B cell (primary cell): ENCODE measurements around the gene DVL1. TPM values are rescaled to one million over a fixed set of nuclear protein-coding genes. Genes with fewer than 3 reads are reported as not detected.
A peak's percentile ranks its signal among the peaks of the same experiment; 100 is the strongest.

Experiments
- ATAC-seq: fragments of 200-7000 bp; cut with Tn5 transposase; one replicate; pipeline ENCODE4 v1.10.0; 2021; ENCODE audit warnings: low read depth, mild to moderate bottlenecking, moderate number of reproducible peaks, moderate library complexity
- CTCF ChIA-PET: fragments of 350-600 bp; sonication (Branson Sonifier 250); formaldehyde crosslinking; loops from one replicate; lab custom pipeline; 2021; ENCODE audit warnings: antibody characterized with exemption, inconsistent platforms; lab: Charles Lee
- POLR2A ChIA-PET: fragments of 350-600 bp; sonication (Branson Sonifier 250); formaldehyde crosslinking; loops from one replicate; lab custom pipeline; 2021; ENCODE audit warnings: antibody characterized with exemption; lab: Charles Lee
- DNase-seq: peaks from one replicate; pipeline ENCODE4 v3.0.0; 2013
- H2AFZ ChIP-seq: 2 replicates; pipeline ENCODE4 v1.6.1; 2012; ENCODE audit warnings: mild to moderate bottlenecking, low read depth, low read length; ENCODE audit not compliant: insufficient read depth, poor library complexity, severe bottlenecking
- H3K27ac ChIP-seq, 2 donors: 1 replicate in 1 of 2; 2 replicates in 1 of 2; pipeline ENCODE4 v1.5.1; 2012 to 2013; ENCODE audit warnings: low read length in 2 of 2, mild to moderate bottlenecking in 2 of 2, moderate library complexity in 1 of 2
- H3K27me3 ChIP-seq, 4 experiments: fragments of 200-600 bp in 1 of 4; sonication (generic) in 1 of 4; replicated peaks in 1 of 4; 1 replicate in 2 of 4; 2 replicates in 2 of 4; pipeline versions ENCODE4 v1.6.1 to v1.7.0; 2013 to 2016; ENCODE audit warnings: low read length in 3 of 4, mild to moderate bottlenecking in 2 of 4, mixed read lengths in 1 of 4, moderate library complexity in 1 of 4; ENCODE audit not compliant: insufficient read depth in 4 of 4, control insufficient read depth in 3 of 4; ENCODE audit errors: control extremely low read depth in 1 of 4
- H3K36me3 ChIP-seq, 2 experiments: replicated peaks in 1 of 2; 1 replicate in 1 of 2; 2 replicates in 1 of 2; pipeline versions ENCODE4 v1.6.1 to v1.7.1; 2013; ENCODE audit warnings: low read length in 1 of 2; ENCODE audit not compliant: insufficient read depth in 2 of 2, control insufficient read depth in 1 of 2; ENCODE audit errors: control extremely low read depth in 1 of 2, extremely low read depth in 1 of 2
- H3K4me1 ChIP-seq, 2 donors: fragments of 200-600 bp in 1 of 2; sonication (generic) in 1 of 2; 1 replicate in 1 of 2; 2 replicates in 1 of 2; pipeline versions ENCODE4 v1.5.1 to v1.6.1; 2013 to 2017; ENCODE audit warnings: low read length in 2 of 2; ENCODE audit not compliant: control insufficient read depth in 2 of 2, insufficient read depth in 2 of 2
- H3K4me2 ChIP-seq: replicated peaks from 2 replicates; pipeline ENCODE3; 2012; ENCODE audit warnings: mild to moderate bottlenecking, low read depth, low read length; ENCODE audit not compliant: poor library complexity, severe bottlenecking
- H3K4me3 ChIP-seq, 5 experiments: fragments of 200-600 bp in 1 of 5; sonication (generic) in 1 of 5; 1 replicate in 3 of 5; 2 replicates in 2 of 5; pipeline versions ENCODE4 v1.5.1 to v1.7.0; 2011 to 2016; ENCODE audit warnings: low read length in 4 of 5, mild to moderate bottlenecking in 4 of 5, low read depth in 2 of 5, control low read depth in 1 of 5, moderate library complexity in 1 of 5; ENCODE audit not compliant: insufficient read depth in 1 of 5; ENCODE audit errors: control extremely low read depth in 1 of 5, extremely low read depth in 1 of 5
- H3K79me2 ChIP-seq: fragments of 200-600 bp; sonication (generic); one replicate; pipeline ENCODE4 v1.6.0; 2016; ENCODE audit warnings: low read length; ENCODE audit not compliant: control insufficient read depth, insufficient read depth
- H3K9ac ChIP-seq: fragments of 200-600 bp; sonication (generic); 2 replicates; pipeline ENCODE4 v1.6.1; 2017; ENCODE audit warnings: mild to moderate bottlenecking, low read length, moderate library complexity
- H3K9me3 ChIP-seq, 3 donors: one replicate each; pipeline versions ENCODE4 v1.6.1 to v1.7.1; 2013; ENCODE audit warnings: low read length in 2 of 3; ENCODE audit not compliant: control insufficient read depth in 2 of 3, insufficient read depth in 1 of 3; ENCODE audit errors: control extremely low read depth in 1 of 3
- H4K20me1 ChIP-seq: 2 replicates; pipeline ENCODE4 v1.6.0; 2012; ENCODE audit warnings: mild to moderate bottlenecking, low read length; ENCODE audit not compliant: insufficient read depth, control insufficient read depth, poor library complexity, severe bottlenecking
- H3K27ac Mint-ChIP-seq: one replicate; pipeline ENCODE4 v1.8.0; 2021; ENCODE audit warnings: mixed read lengths
- H3K27me3 Mint-ChIP-seq: one replicate; pipeline ENCODE4 v1.8.0; 2021; ENCODE audit warnings: mixed read lengths
- H3K4me1 Mint-ChIP-seq: one replicate; pipeline ENCODE4 v1.8.0; 2021; ENCODE audit warnings: mixed read lengths
- H3K4me3 Mint-ChIP-seq: one replicate; pipeline ENCODE4 v1.8.0; 2021; ENCODE audit warnings: mixed read lengths
- H3K9me3 Mint-ChIP-seq: one replicate; pipeline ENCODE4 v1.8.0; 2022; ENCODE audit warnings: mixed read lengths; ENCODE audit not compliant: insufficient read depth
- EZH2 ChIP-seq: IDR thresholded peaks from 2 replicates; pipeline ENCODE4 v1.6.1; 2012; ENCODE audit warnings: borderline replicate concordance, low read depth, mild to moderate bottlenecking, moderate library complexity, low read length; ENCODE audit not compliant: insufficient read depth, poor library complexity, severe bottlenecking
- WGBS: methylation state at CpG from one replicate; pipeline ENCODE4 v1.1.5; 2013; ENCODE audit warnings: missing lambda C conversion rate; ENCODE audit not compliant: insufficient coverage; 5-methylcytosine and 5-hydroxymethylcytosine counted together
- intact Hi-C: fragments of 100-400 bp; cut with micrococcal nuclease; formaldehyde crosslinking; loops from one replicate; pipeline ENCODE4 v1.10.0; 2022
- polyA plus RNA-seq: library from polyadenylated mRNA; depleted of rRNA; stranded (reverse); fragments of >200 nt; gene quantifications from 2 replicates; pipeline ENCODE4 v1.2.3, GENCODE V29; 2012
- total RNA-seq, 2 donors: library from RNA; stranded (reverse); fragments of 120-200 nt in 1 of 2; gene quantifications; 1 replicate in 1 of 2; 2 replicates in 1 of 2; pipeline versions ENCODE4 v1.2.3 to v1.2.4, GENCODE V29; 2013 to 2022
- TF ChIP-seq, protein P1 (sequence below): fragments of 200-600 bp; IDR thresholded peaks from one replicate; pipeline ENCODE4 v1.8.0; 2022; ENCODE audit warnings: antibody characterized with exemption, mild to moderate bottlenecking

DVL1 gene
- total and polyA plus RNA-seq, 2 donors (not counting 1 experiment from before 2014, with no cell fraction given), result 46.1 to 53.5 TPM

DNA sequence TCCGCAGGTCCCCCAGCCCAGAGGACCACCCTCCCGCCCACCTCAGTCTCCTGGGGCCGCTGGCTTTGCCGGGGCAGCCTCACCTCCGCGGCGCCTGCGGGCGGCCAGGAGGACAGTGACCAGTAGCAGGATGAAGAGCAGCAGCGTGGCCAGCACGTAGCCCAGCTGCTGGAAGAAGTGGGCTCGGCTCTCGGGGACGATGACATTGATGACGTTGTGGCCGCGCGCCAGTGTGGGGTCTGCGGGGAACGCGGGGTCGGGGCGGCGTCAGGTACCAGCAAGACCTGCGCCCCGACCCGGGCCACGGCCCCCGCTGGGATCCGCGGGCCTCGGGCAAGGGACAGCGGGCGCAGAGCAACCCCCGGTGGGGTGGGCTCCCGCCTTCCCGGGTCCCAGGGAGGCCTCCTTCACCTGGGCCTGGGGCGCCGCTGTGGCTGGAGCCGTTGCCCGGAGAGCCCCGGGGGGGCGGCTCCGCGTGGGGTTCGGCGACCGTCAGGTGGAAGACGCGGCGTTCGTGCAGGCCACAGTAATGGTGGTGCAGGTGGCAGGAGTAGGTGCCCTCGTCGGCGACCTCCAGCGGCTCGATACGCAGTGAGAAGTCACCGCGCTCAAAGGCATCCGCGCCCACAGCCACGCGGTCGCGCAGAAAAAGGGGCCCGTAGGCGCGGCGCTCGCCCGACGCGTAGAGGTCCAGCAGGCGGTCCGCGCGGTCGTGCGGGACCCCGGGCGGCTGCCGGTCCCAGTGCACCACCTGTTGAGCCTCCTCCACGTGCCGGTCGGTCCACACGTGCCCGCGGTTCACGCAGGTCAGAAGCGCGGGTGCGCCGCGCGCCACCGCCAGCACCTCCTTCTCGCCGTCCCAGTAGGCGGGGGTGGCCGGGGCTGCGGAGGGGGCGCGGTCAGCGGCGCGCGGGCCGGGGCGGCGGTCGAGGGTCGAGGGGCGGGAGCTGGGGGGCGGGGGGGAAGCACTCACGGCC, 5.3 kb upstream of the DVL1 start:
- peaks cover 0 to 13% (median 0%) of the 10 kb centered on the region in 3 donors for H3K9me3 ChIP-seq
- peak; percentile 58 for DNase-seq
- POLR2A ChIA-PET, result interaction anchor here (0.7 kb wide), 1 partner anchor 50 kb away, joined by 3 read pairs; no protein-coding TSS in a partner anchor
- H3K9ac ChIP-seq, result no peak overlapping the region
- no peaks in the 10 kb centered on the region for H3K36me3 ChIP-seq
- no peaks in the 10 kb centered on the region for H3K79me2 ChIP-seq
- no peak overlapping the region for H3K27ac ChIP-seq
- peaks cover 6% of the 10 kb centered on the region for H4K20me1 ChIP-seq
- intact Hi-C loops, result no loop called here
- H2AFZ ChIP-seq, result no peak overlapping the region
- H3K27me3 ChIP-seq, result peaks cover 0 to 63% (median 19%) of the 10 kb centered on the region in 4 experiments
- H3K4me2 ChIP-seq, result peak overlapping the region; percentile 55
- Mint-ChIP-seq H3K27ac (peak overlapping the region; percentile 65), H3K4me1 (peaks cover 23% of the 10 kb centered on the region), H3K27me3 (peaks cover 25% of the 10 kb centered on the region), H3K9me3 (no peaks in the 10 kb centered on the region), H3K4me3 (peak overlapping the region; percentile 55)
- CTCF ChIA-PET, result no interaction called here
- peak; percentile 73 for TF ChIP-seq EZH2
- TF ChIP-seq, protein P1, sequence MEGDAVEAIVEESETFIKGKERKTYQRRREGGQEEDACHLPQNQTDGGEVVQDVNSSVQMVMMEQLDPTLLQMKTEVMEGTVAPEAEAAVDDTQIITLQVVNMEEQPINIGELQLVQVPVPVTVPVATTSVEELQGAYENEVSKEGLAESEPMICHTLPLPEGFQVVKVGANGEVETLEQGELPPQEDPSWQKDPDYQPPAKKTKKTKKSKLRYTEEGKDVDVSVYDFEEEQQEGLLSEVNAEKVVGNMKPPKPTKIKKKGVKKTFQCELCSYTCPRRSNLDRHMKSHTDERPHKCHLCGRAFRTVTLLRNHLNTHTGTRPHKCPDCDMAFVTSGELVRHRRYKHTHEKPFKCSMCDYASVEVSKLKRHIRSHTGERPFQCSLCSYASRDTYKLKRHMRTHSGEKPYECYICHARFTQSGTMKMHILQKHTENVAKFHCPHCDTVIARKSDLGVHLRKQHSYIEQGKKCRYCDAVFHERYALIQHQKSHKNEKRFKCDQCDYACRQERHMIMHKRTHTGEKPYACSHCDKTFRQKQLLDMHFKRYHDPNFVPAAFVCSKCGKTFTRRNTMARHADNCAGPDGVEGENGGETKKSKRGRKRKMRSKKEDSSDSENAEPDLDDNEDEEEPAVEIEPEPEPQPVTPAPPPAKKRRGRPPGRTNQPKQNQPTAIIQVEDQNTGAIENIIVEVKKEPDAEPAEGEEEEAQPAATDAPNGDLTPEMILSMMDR, result no peak
- 15% methylated on average over 114 of the region's 116 CpGs for WGBS
- no peak for ATAC-seq
- H3K4me3 ChIP-seq, result no peak overlapping the region
- H3K4me1 ChIP-seq, result peaks cover 39 to 42% of the 10 kb centered on the region in 2 donors
